Measurements from ENCODE around the gene PXN.

- 0 out of 2 replicates have a peak, but pooled peaks have one; percentile 6 for TF ChIP-seq POLR2AphosphoS5 (IDR thresholded peaks at IDR 0.05; ENCODE audit: low read depth)
- no peak for TF ChIP-seq GABPA (IDR thresholded peaks at IDR 0.05; ENCODE audit: low read depth)
- TF ChIP-seq CTCF (IDR thresholded peaks at IDR 0.05; ENCODE audit: insufficient read depth, low read length), result no peak
- TF ChIP-seq SPI1 (IDR thresholded peaks at IDR 0.05; ENCODE audit: borderline replicate concordance, low read depth), result no peak
These were observed 65.8 kb downstream of the PXN start for GRCh38 chr12:120199595-120200306.
